ENCODE results near the gene PROZ.
A peak's percentile ranks its signal among the peaks of the same experiment; 100 is the strongest.

PROZ gene

GRCh38 chr13:113209336-113209758, 50.9 kb downstream of the PROZ start, which contains the start of gene CUL4A:
CUL4A (plus strand) TSS chr13:113209613; CDS start chr13:113209628, 15 bp downstream.
- DNase-seq, result peak; percentile 69

- peak; percentile 70 for DNase-seq
Observed at GRCh38 chr13:113209759-113210421, 51.4 kb downstream of the PROZ start.

GRCh38 chr13:113210833-113211232, 52.4 kb downstream of the PROZ start:
- no peak for DNase-seq

DNA sequence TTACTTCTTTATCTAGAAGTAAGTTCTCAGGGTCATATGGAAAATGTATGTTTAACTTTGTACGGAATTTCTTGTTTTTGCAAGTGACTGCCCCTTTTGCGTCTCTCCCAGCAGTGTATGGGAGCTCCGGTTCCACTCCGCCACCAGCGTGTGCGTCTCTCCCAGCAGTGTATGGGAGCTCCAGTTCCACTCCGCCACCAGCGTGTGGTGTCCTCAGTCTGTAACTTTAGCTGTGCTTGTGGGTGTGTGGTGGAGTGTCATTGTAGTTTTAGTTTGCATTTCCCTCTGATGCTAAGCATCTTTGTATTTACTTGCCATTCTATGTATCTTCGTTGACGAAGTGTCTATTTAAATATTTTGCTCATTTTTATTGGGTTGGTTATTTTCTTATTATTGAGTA, 53.3 kb downstream of the PROZ start:
- no peak for DNase-seq

GRCh38 chr13:113216254-113217048, 58.0 kb downstream of the PROZ start:
- no peak for DNase-seq

GRCh38 chr13:113218586-113218985, 60.1 kb downstream of the PROZ start:
- DNase-seq, result no peak

- no peak for DNase-seq
Observed at GRCh38 chr13:113219256-113219940, 61.0 kb downstream of the PROZ start.

DNA sequence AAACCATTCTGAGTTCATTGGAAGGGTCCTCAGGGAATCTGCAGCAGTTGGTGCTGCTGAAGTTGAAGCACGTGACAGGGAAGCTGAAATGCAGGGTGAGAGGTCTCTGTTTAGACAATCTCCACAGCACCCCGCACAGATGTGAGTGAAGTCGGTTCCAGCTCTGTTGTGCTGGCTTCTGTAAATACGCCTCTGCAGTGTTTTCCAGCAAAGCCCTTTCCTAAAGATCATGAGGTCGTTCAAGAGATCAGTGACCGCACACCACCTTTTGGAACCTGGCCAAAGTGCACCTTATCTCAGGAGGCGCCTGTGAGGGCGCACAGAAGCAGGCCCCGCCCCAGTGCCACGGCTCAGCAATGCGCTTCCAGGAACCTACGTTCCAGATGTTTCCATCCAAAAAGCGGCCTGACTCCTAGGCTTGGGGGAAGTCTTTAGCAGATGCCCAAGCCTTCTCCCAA, 61.7 kb downstream of the PROZ start:
- DNase-seq, result no peak

GRCh38 chr13:113220877-113221276, 62.4 kb downstream of the PROZ start:
- no peak for DNase-seq
